Osteocyte (in vitro differentiated cells): ENCODE data around the gene GNG14. TPM values are rescaled to one million over a fixed set of nuclear protein-coding genes. Genes with fewer than 3 reads are reported as not detected.

Experiments used
- DNase-seq: peaks from one replicate; pipeline ENCODE4 v3.0.0; 2021; ENCODE audit warnings: mixed read lengths; ENCODE audit not compliant: unreplicated experiment; ENCODE audit errors: extremely low spot score
- H3K27ac Mint-ChIP-seq: one replicate; pipeline ENCODE4 v1.8.0; 2021; ENCODE audit warnings: mild to moderate bottlenecking, mixed read lengths; ENCODE audit not compliant: unreplicated experiment
- H3K27me3 Mint-ChIP-seq: one replicate; pipeline ENCODE4 v1.8.0; 2021; ENCODE audit warnings: mixed read lengths; ENCODE audit not compliant: unreplicated experiment
- H3K36me3 Mint-ChIP-seq: one replicate; pipeline ENCODE4 v1.8.0; 2021; ENCODE audit warnings: mixed read lengths; ENCODE audit not compliant: unreplicated experiment
- H3K4me1 Mint-ChIP-seq: one replicate; pipeline ENCODE4 v1.8.0; 2021; ENCODE audit warnings: mixed read lengths; ENCODE audit not compliant: unreplicated experiment
- H3K4me3 Mint-ChIP-seq: one replicate; pipeline ENCODE4 v1.8.0; 2021; ENCODE audit warnings: mild to moderate bottlenecking, moderate library complexity, mixed read lengths; ENCODE audit not compliant: unreplicated experiment
- H3K9me3 Mint-ChIP-seq: one replicate; pipeline ENCODE4 v1.8.0; 2021; ENCODE audit warnings: mixed read lengths; ENCODE audit not compliant: unreplicated experiment
- CTCF ChIP-seq: fragments of 200-600 bp; sonication (generic); IDR thresholded peaks from 2 replicates; pipeline ENCODE4 v1.5.0; 2021; ENCODE audit warnings: antibody characterized with exemption, mild to moderate bottlenecking, moderate library complexity
- total RNA-seq: library from RNA; stranded (reverse); gene quantifications from 2 replicates; pipeline ENCODE4 v1.2.1, GENCODE V29; 2021

GNG14 gene
- total RNA-seq, 1 donor from 2014 or later, result not detected

GRCh38 chr19:12667731-12668302 is 20.0 kb upstream of the GNG14 start:
- peak overlapping the region; percentile 100 for H3K27ac Mint-ChIP-seq
- no peak for DNase-seq
- H3K4me1 Mint-ChIP-seq, result peaks cover 36% of the 10 kb centered on the region
- H3K9me3 Mint-ChIP-seq, result no peaks in the 10 kb centered on the region
- no peaks in the 10 kb centered on the region for H3K27me3 Mint-ChIP-seq
- H3K36me3 Mint-ChIP-seq, result peaks cover 9% of the 10 kb centered on the region
- H3K4me3 Mint-ChIP-seq, result peak overlapping the region; percentile 87
- TF ChIP-seq CTCF, result no peak

GRCh38 chr19:12668346-12668745 is 19.5 kb upstream of the GNG14 start:
- Mint-ChIP-seq H3K27ac (peak overlapping the region; percentile 100), H3K27me3 (no peaks in the 10 kb centered on the region)

GRCh38 chr19:12668932-12669269 is 18.9 kb upstream of the GNG14 start:
- Mint-ChIP-seq H3K27ac (peak overlapping the region; percentile 100), H3K27me3 (no peaks in the 10 kb centered on the region), H3K9me3 (no peaks in the 10 kb centered on the region), H3K36me3 (peaks cover 7% of the 10 kb centered on the region), H3K4me1 (peaks cover 36% of the 10 kb centered on the region), H3K4me3 (peak overlapping the region; percentile 87)
- TF ChIP-seq CTCF, result no peak
- DNase-seq, result no peak

More at GRCh38 chr19:12668346-12668745, 19.5 kb upstream of the GNG14 start:
- Mint-ChIP-seq H3K36me3 (peaks cover 6% of the 10 kb centered on the region), H3K9me3 (no peaks in the 10 kb centered on the region), H3K4me3 (peak overlapping the region; percentile 87), H3K4me1 (peaks cover 36% of the 10 kb centered on the region)
- TF ChIP-seq CTCF, result no peak
- DNase-seq, result no peak

- no peaks in the 10 kb centered on the region for H3K9me3 Mint-ChIP-seq
- peak; percentile 90 for DNase-seq
- H3K27ac Mint-ChIP-seq, result peak overlapping the region; percentile 100
- no peak for TF ChIP-seq CTCF
- H3K36me3 Mint-ChIP-seq, result peaks cover 11% of the 10 kb centered on the region
- H3K4me1 Mint-ChIP-seq, result peaks cover 36% of the 10 kb centered on the region
- H3K4me3 Mint-ChIP-seq, result peak overlapping the region; percentile 87
- no peaks in the 10 kb centered on the region for H3K27me3 Mint-ChIP-seq
These were observed 18.3 kb upstream of the GNG14 start for GRCh38 chr19:12669270-12670158.
